ENCODE data around the gene ADNP. TPM values are rescaled to one million over a fixed set of nuclear protein-coding genes. Genes with fewer than 3 reads are reported as not detected.

Gene ADNP
- total RNA-seq, 5 donors from 2014 or later (not counting 1 experiment from before 2014, with no cell fraction given) = 57.4 to 66.8 (median 61.7) TPM

Other genes with a start within 250 kb of the ADNP start
- gene RIPOR3, start 239.9 kb downstream of the ADNP start, total RNA-seq = under 1 TPM; 0.25 to 0.88 (median 0.42) TPM
- gene PARD6B, start 199.9 kb downstream of the ADNP start, total RNA-seq = 10 to 100 TPM in 2 of 5 donors, 1 to 10 TPM in 3; 5.9 to 12.4 (median 9.4) TPM
- gene BCAS4, start 136.4 kb downstream of the ADNP start, total RNA-seq = 10 to 100 TPM; 26.3 to 49.8 (median 31.3) TPM
- gene DPM1, start 27.1 kb upstream of the ADNP start, total RNA-seq = 10 to 100 TPM; 23.1 to 37.6 (median 33.4) TPM
- 1 to 10 TPM; 2.6 to 8.3 (median 7.6) TPM for gene MOCS3, start 27.4 kb upstream of the ADNP start, total RNA-seq
- under 1 TPM in 3 of 5 donors, not detected in 2; 0.35 to 0.82 (median 0.82) TPM for gene KCNG1, start 91.7 kb upstream of the ADNP start, total RNA-seq

All from T-cell (primary cell).